ENCODE data around the gene SORD.
"Not testable (repeated sequence)": the region's sequence is repeated elsewhere in the genome, so short reads cannot be mapped to it uniquely, and the experiment has no call there.

The SORD gene

DNA sequence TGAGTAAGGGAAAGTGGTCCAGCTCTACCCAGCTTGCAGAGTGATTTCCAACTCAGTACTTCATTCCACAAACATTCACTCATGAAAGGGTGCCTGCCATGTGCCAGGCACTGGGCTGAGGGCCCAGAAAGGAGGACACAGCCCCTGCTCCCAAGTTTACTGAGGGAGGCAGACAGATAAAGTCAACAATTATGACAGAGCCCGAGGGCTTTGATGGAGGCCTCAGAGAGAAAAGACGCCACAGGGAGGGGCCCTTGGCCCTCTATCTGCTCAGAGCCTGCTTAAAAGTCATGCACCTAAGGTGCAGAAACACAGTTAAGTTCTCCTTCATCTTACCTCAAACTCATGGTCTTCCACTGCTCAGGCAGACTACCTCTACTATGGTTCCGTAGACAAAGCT, 1.7 kb downstream of the SORD start:
- not testable (repeated sequence) for DNase-seq (ENCODE audit: low read depth, low spot score)

DNA sequence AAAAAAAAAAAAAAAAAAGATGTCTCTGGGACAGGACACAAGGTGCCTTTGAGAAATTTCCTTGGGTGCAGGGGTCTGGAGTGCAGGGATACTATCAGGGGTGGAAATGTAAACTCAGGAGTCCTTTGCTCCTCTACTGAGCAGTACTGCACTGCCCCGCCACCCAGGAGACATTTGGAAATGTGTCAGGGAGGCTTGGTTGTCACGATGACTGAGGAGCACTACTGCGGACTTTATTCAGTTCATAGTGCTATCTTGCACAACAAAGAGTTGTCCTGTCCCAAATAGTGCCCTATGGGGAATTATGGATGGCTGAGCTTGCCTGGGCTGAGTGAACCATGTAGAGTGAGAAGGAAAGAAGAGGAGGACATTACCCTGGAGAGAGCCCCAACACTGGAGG, 2.6 kb downstream of the SORD start:
- DNase-seq (ENCODE audit: low read depth, low spot score) = not testable (repeated sequence)

DNA sequence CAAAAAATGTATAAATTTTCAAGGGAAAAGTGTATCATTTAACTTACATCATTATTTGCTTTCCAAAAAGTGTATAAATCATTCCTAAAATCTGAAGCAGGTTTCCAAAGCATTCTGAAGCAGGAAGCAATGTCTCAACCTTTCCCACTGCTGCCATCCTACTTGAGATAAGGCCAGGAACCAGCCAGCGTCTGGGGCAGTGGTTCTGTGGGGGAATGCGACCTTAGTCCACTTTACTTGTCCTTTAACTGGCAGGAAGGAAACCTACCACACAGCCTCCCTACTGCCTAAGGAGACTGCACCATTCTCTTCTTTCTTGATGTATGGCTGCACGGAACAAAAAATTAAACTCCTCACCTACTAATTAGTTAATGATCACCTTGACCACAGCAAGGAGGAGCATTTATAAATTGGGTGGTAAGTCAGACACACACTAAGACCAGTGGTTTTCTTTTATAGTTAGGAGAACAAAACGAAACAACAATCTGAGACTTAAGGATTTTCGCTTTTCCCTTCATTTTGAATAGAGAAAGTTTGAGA, 3.7 kb downstream of the SORD start:
- DNase-seq (ENCODE audit: low read depth, low spot score) = no peak

DNA sequence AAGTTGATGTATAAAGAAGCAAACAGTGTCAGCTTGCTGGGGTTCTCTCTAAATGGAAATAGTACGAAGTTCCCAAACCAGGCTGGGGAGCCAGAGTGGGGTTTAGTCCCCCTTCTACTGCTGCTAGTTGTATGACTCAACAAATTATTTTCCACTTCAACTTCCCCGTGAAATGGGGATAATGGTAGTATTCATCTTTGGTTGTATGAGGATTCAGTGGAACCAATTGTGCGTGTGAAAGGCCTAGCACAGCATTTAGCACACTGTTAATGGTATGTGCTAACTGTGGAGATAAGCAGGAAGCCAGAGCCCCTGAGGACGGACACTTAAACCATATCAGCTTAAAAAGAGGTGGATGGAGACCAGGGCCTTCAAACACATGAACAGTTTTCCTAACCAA, 4.2 kb downstream of the SORD start:
- no peak for DNase-seq (ENCODE audit: low read depth, low spot score)

DNA sequence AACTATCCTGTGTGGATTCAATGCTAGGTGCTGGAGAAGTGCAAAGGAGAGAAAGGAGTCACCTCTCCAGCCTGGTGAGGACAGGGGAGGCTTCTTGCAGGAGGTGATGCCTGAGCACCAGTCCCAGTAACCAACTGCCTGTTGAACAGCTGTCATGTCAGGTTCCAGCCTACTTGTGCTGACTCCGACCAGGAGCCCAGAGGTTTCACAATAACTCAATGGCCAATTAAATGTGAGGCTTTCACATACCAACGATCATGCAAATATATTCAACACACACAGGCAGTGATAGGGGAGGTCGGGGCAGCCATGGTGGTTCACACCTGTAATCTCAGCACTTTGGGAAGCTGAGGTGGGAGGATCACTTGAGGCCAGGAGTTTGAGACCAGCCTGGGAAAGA, 7.7 kb downstream of the SORD start:
- DNase-seq (ENCODE audit: low read depth, low spot score) = no peak

DNA sequence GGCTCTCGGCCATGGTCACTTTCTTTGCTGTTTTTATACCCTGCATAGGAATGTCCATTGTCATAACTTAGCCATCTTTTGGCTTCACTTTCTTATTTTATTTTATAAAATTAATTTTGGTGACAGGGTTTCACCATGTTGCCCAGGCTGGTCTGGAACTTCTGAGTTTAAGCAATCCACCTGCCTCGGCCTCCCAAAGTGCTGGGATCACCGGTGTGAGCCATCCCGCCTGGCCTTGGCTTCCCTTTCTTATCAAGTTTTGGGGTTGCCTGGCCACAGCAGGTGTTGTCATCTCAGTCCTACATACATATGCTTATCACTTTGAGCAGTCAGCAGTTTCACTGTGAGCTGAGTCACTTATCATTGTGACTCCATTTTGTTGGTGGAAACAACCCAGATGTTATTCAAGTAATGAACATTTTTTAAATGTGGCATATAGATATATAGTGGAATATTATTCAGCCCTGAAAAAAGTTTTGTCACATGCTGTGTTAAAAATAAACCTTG, 8.6 kb downstream of the SORD start:
- DNase-seq (ENCODE audit: low read depth, low spot score) = not testable (repeated sequence)

DNA sequence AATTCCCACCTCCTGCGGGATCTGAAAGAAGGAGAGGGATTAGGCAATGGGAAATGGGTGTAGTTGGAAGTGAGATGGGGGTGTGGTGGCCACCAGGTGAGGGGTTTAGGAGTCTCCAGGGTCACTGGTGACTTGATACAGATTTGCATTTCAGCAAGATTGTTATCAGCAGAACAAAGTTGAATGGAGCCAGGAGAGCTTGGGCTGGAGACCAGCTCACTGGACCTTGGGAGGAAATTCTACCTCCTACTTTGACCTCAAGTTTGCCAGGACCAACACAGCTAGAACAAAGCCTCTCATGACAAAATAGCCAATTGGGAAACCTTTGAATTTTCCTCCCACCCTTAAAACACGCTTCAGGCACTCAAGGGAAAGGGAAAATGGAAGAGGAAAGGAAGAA, 9.5 kb downstream of the SORD start:
- not testable (repeated sequence) for DNase-seq (ENCODE audit: low read depth, low spot score)

DNA sequence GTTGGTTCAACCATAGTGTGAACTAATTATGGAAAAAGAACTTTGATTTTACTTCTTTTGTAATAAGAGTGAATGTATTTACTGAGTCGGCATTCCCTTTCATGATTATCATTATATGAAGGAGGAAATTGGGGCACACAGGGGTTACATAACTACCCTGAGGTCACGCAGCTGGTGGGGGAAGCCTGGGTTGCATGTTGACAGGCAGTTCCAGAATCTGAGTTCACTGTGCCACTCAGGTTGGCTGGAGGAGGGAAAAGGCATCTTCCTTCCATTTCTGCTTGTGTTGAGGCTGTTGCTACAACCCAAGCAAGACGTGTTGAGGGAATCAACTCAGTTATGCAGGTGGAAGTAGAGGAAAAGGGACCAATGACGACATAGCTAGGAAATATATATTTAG, 11.1 kb downstream of the SORD start:
- not testable (repeated sequence) for DNase-seq (ENCODE audit: low read depth, low spot score)

DNA sequence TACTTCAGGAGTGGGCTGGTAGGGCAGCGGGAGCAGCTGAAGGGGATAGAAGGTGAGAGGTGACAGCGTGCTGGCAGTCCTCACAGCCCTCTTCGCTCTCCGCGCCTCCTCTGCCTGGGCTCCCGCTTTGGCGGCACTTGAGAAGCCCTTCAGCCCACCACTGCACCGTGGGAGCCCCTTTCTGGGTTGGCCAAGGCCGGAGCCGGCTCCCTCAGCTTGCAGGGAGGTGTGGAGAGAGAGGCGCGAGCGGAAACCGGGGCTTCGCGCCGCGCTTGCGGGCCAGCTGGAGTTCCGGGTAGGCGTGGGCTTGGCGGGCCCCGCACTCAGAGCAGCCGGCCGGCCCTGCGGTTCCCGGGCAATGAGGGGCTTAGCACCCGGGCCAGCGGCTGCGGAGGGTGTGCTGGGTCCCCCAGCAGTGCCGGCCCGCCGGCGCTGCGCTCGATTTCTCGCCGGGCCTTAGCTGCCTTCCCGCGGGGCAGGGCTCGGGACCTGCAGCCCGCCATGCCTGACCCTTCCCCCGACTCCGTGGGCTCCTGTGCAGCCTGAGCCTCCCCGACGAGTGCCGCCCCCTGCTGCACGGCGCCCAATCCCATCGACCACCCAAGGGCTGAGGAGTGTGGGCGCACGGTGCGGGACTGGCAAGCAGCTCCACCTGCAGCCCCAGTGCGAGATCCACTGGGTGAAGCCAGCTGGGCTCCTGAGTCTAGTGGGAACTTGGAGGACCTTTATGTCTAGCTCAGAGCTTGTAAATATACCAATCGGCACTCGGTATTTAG, 11.8 kb downstream of the SORD start:
- DNase-seq (ENCODE audit: low read depth, low spot score) = not testable (repeated sequence)

DNA sequence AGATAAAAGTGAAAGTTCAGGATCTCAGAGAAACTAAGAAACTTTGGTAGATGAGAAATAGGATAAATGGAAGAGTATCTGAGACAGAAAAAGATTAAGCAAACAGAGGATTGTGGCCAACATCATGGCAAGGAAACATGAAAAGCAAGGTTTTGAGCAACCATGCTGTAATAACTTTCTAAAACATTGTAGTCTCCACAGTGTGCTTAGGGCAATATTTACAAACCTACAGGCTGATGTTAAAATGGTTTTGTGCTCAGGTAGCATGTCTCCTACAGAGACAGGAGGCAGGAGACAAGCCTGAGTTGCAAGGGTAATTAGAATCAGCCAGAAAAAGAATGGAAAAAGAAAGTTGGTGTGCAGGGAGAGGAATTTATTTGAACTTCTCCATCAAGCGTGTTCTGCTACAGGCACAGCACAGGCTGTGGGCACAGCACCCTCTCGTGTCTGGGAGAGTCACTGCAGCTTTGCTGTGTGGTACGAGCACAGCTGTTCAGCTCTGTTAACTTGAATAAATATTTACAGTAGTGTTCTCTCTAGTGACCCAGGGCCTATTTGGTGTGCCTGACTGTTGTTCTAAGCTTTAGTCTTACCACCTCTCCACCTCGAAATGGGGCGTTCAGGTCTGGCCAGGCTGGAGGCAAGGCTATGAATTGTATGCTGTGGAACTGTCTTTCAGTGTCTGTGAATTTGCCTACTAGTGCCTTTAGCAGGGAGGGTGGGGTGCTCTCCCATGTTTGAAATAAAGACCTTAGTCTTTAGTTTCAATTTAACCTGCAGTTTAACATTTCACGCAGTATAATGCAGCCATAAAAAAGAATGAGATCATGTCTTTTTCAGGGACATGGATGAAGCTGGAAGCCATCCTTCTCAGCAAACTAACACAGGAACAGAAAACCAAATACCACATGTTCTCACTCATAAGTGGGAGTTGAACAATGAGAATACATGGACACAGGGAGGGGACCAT, 14.1 kb downstream of the SORD start:
- peak; percentile 45 for DNase-seq (ENCODE audit: low read depth, low spot score)

DNA sequence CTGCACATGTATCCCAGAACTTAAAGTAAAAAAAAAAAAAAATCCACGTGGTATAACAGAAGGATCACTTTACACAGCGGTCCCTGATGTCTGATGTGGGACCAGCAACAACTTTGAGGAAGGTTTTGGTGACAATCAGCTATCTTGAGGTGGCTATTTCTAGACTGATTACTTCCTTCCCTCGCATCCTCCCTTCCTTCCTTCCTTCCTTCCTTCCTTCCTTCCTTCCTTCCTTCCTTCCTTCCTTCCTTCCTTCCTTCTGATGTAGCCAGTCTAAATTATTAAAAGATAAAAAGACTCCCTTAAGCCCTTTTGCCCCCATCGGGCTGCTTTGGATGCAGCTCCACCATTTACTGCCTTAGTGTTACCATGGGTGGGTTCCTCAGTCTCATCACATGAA, 14.9 kb downstream of the SORD start:
- no peak for DNase-seq (ENCODE audit: low read depth, low spot score)

DNA sequence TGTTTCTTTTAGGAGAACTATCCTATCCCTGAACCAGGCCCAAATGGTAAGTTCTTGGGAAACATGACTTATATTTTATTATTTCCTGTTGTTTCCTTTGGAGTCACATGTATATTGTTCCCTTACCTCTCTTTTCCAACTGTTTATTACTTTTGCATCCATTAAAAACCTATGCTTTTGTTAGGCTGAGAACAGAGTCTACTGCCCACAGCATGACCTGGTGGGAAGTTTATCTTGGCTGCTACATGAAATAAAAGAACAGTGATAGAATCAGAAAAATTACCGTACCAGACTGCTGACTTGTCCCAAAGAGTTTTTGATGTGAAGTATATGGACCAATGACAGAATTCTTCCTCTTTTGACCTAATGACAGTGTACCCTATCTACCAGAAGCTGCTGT, 17.4 kb downstream of the SORD start:
- DNase-seq (ENCODE audit: low read depth, low spot score) = not testable (repeated sequence)

DNA sequence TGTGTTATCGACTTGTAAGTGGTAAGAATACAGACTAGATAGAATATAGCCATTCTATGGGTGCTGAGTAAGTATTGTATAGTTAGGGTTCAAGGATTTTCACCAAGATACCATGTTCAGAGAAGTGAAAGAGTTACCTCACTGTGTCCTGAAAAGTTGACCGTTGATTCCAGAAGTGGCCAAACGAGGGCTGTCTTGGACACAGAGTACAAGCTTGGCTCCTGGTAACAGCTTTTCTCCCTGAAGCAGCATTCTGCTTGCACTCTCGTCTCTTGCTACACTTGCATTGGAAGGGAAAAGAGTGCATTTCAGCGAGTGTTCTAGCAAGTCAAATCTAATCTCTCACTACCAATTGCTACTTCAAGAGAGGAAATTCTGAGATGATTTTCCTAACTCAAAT, 18.5 kb downstream of the SORD start:
- DNase-seq (ENCODE audit: low read depth, low spot score) = not testable (repeated sequence)

DNA sequence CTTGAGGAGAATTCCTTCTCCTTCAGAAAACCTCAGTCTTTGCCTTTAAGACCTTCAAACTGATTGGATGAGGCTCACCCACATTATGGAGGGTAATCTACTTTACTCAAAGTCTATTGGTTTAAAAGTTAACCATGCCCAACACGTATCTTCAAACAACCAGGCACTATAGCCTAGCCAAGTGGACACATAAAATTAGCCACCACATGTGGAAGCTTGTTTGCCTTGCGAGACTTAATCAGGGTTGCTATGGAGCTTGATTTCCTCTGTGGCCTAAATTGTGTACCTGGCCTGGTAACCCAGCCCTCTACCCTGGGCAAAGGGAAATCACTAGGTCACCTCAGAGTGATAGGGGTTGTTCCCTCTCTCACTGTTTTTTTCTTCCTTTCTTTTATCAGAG, 19.9 kb downstream of the SORD start:
- DNase-seq (ENCODE audit: low read depth, low spot score) = not testable (repeated sequence)

DNA sequence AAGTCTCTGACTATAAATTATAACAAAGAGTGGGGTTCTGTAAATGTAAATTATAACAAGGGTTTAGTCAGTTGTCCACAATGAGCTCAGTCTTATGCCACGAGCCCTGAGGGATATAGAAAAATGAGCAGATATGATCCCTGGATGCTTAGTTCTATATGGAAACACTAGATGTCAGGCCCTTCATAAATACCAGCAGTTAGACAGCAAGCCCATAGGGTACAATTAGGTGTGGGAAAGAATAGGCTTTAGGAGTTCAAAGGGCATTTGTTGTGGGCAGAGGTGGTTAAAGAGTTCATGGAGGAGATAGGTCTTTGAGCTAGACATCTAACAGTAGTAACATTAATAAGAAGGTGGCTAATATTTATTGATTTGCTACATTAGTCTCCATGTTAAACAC, 21.3 kb downstream of the SORD start:
- DNase-seq (ENCODE audit: low read depth, low spot score) = not testable (repeated sequence)

DNA sequence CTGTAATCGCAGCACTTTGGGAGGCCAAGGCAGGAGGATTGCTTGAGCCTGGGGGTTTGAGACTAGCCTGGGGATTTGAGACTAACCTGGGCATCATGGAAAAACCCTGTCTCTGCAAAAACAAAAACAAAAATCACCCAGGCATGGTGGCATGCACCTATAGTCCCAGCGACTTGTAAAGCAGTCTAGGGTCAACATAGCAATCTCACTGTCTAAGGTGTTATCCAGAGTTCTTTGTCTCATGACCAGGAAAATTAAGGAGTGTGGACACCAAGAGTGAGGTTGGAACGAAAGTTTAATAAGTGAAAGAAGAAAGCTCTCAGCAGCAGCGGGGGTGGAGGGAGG, 25.4 kb downstream of the SORD start:
- not testable (repeated sequence) for DNase-seq (ENCODE audit: low read depth, low spot score)

DNA sequence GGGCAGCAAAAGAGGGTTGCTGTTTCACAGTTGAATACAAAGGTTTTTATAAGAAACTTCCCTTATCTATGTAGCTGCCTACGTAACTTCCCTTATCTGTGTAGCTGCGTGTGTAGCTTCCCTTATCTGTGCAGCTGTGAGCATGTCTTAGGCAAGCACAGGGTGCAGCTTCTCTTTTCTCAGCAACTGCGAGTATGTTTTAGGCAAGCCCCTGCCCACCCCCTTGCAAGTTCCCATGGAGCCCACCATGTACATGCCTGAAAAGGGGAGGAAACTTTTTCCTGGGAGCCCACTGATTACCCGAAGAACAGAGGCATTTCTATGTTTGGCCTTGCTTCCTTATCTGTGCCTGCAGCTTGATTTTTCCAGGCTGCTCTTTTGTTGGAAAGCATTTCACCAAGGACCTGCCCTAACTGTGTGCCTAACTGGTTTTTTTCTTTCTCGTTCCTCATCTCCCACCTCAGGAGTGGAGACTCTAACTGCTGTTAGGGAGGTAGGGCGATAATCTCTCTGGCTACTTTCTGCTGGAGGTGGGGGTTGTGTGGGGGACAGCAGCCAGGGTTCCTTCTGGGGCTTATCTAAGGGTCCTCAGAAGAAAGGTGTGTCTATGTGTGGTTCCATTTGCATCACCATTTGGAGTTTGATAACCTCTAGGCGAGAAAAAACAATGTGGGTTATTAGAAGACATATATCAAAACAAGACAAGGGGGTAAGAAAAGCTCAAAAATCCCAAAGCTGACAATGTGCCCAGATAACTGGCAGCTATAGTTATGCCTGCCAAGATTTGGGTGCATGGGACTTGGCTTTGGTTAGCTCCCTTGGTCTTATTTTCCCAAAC, 26.0 kb downstream of the SORD start:
- DNase-seq (ENCODE audit: low read depth, low spot score) = no peak

DNA sequence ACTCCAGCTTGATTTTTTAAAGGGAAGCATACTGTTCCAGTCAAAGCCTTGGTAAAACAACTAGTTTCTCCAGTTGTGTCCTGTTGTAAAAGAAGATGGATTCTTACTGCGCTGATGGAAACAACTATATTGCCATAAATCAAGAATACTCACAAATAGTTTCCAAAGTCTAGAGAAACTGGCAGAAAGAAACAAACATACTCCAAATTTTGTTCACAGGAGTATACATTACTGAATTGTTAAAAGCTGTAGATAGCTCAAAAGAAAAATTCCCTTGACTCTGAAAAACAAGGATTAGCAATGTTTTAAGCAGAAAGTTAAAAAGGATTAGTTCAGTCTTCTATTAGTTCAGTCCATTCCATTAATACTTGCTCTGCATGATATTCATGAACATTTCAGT, 27.6 kb downstream of the SORD start:
- no peak for DNase-seq (ENCODE audit: low read depth, low spot score)

DNA sequence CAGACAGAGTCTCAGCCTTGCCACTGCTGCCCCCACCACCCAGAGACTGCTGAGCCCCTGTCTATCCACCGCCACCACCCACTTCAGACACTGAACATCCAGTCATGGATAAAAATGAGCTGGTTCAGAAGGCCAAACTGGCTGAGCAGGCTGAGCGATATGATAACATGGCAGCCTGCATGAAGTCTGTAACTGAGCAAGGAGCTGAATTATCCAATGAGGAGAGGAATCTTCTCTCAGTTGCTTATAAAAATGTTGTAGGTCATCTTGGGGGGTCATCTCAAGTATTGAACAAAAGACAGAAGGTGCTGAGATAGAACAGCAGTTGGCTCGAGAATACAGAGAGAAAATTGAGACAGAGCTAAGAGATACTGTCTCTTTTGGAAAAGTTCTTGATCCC, 29.7 kb downstream of the SORD start:
- not testable (repeated sequence) for DNase-seq (ENCODE audit: low read depth, low spot score)

DNA sequence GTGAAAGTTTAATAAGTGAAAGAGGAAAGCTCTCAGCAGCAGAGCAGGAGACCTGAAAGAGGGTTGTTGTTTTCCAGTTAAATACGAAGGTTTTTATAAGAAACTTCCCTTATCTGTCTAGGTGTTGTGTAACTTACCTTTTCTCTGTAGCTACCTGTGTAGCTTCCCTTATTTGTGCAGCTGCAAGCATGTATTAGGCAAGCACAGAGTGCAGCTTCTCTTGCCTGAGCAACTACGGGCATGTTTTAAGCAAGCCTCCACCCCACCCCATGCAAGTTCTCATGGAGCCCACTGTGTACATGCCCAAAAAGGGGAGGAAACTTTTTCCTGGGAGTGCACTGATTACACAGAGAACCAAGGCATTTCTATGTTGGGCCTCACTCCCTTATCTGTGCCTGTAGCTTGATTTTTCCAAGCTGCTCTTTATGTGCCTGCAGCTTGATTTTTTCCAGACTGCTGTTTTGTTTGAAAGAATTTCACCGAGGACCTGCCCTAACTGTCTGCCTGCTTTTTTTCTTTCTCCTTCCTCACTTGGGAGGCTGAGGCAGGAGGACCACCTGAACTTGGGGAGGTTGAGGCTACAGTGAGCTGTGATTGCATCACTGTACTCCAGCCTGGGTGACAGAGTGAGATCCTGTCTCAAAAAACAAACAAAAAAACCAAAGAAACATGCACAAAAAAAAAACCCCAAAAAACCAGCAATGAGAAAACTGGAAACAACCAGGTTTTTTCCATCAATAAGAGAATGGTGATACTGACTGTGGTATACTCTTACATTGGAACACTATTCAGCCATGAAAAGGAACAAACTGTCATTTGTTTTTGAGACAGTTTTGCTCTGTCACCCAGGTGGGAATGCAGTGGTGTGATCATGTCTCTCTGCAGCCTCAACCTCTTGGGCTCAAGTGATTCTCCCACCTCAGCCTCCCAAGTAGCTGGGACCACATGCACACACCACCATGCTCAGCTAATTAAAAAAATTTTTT, 36.0 kb downstream of the SORD start:
- DNase-seq (ENCODE audit: low read depth, low spot score) = not testable (repeated sequence)
